Measurements from ENCODE around the gene ZNF595. TPM values are rescaled to one million over a fixed set of nuclear protein-coding genes. Genes with fewer than 3 reads are reported as not detected.

The ZNF595 gene
- polyA plus RNA-seq, 1 experiment = 1.5 TPM

DNA sequence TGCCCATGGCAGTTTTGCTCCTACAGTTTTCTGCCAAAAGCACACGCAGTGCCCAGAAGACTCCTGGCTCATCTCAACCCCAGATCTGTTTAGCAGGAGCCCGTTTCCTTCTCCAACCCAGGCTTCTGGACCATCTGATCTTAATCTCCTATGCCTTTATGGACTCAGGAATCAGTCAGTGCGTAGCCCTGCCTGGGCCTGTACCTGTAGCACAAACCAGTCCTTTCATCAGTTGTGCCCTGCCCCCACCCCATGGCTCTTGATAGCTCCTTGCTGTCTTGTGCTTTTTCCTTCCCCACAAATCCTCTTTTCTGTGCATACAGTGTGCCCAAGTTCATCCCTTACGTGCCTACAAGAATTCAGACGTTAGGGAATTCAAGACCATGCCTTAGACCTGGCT, 72.7 kb downstream of the ZNF595 start:
- POLR2A ChIA-PET = no interaction called here
- DNase-seq (ENCODE audit: low read depth) = no peak

GRCh38 chr4:132483-132882, 79.4 kb downstream of the ZNF595 start:
- no peak overlapping the region for H3K4me3 ChIP-seq (ENCODE audit: low read depth, low read length)
- POLR2A ChIA-PET = no interaction called here
- H3K36me3 ChIP-seq (ENCODE audit: control insufficient read depth, insufficient read depth, low read length) = peaks cover 4% of the 10 kb centered on the region
- H3K27me3 ChIP-seq (ENCODE audit: control insufficient read depth, insufficient read depth, low read length) = no peaks in the 10 kb centered on the region
- TF ChIP-seq CTCF (IDR thresholded peaks at IDR 0.05; ENCODE audit: insufficient read depth, low read depth, low read length) = no peak
- CTCF ChIA-PET = interaction anchor here (1.3 kb wide), 1 partner anchor 8 kb away, joined by 3 read pairs; the partner anchor contains the start of gene ZNF718
- DNase-seq (ENCODE audit: low read depth) = no peak

More for the DNA sequence above, 72.7 kb downstream of the ZNF595 start:
- CTCF ChIA-PET = no interaction called here
- Histone ChIP-seq H3K27me3 (ENCODE audit: control insufficient read depth, insufficient read depth, low read length) (no peaks in the 10 kb centered on the region), H3K36me3 (ENCODE audit: control insufficient read depth, insufficient read depth, low read length) (no peaks in the 10 kb centered on the region; the same call in 1 of the 2 replicates), H3K4me3 (ENCODE audit: low read depth, low read length) (peak overlapping the region; percentile 71)
- TF ChIP-seq CTCF (IDR thresholded peaks at IDR 0.05; ENCODE audit: insufficient read depth, low read depth, low read length) = no peak

Other genes with a start within 250 kb of the ZNF595 start
- gene ZNF718, start 71.2 kb downstream of the ZNF595 start, polyA plus RNA-seq (2011; rRNA removed) = 1.6 and 2.4 TPM in 2 replicates

Measured in BJ (cell line).